HG03521 (cell line): ENCODE results near the gene ATP4A.

ENCODE experiments used
- ATAC-seq: cut with Tn5 transposase; IDR thresholded peaks from one replicate; pipeline ENCODE4 v1.9.1; 2021; ENCODE audit warnings: mild to moderate bottlenecking, moderate library complexity; ENCODE audit not compliant: unreplicated experiment

Gene ATP4A

GRCh38 chr19:35528218-35529038 lies 35.0 kb downstream of the ATP4A start, which contains the start of gene SBSN:
Gene SBSN, minus strand, starts transcription at chr19:35528311. Its CDS starts 30 bp downstream, at chr19:35528281.
- no peak for ATAC-seq

GRCh38 chr19:35525873-35526272 lies 37.6 kb downstream of the ATP4A start:
- no peak for ATAC-seq

GRCh38 chr19:35524181-35524837 lies 39.1 kb downstream of the ATP4A start:
- no peak for ATAC-seq

- no peak for ATAC-seq
Observed at GRCh38 chr19:35522745-35523327, 40.6 kb downstream of the ATP4A start.

- no peak for ATAC-seq
Observed at GRCh38 chr19:35521124-35521743, 42.2 kb downstream of the ATP4A start.

- no peak for ATAC-seq
Observed at GRCh38 chr19:35519291-35519690, 44.2 kb downstream of the ATP4A start.

GRCh38 chr19:35518313-35518712 lies 45.1 kb downstream of the ATP4A start:
- no peak for ATAC-seq

GRCh38 chr19:35517342-35517741 lies 46.1 kb downstream of the ATP4A start:
- no peak for ATAC-seq

GRCh38 chr19:35516310-35516709 lies 47.1 kb downstream of the ATP4A start:
- no peak for ATAC-seq

GRCh38 chr19:35514282-35514809 lies 49.1 kb downstream of the ATP4A start:
- ATAC-seq, result no peak

GRCh38 chr19:35513628-35514281 lies 49.7 kb downstream of the ATP4A start, which contains the start of gene DMKN:
Gene DMKN, minus strand, starts transcription at chr19:35513649. Its CDS starts 174 bp downstream, at chr19:35513475.
- no peak for ATAC-seq

- ATAC-seq, result no peak
Observed at GRCh38 chr19:35512831-35513627, 50.4 kb downstream of the ATP4A start.

- no peak for ATAC-seq
Observed at GRCh38 chr19:35511337-35511736, 52.1 kb downstream of the ATP4A start.

- ATAC-seq, result no peak
Observed at GRCh38 chr19:35510626-35510964, 52.9 kb downstream of the ATP4A start.

- no peak for ATAC-seq
Observed at GRCh38 chr19:35509861-35510625, 53.4 kb downstream of the ATP4A start.

- ATAC-seq, result no peak
Observed at GRCh38 chr19:35509018-35509652, 54.3 kb downstream of the ATP4A start.

- no peak for ATAC-seq
Observed at GRCh38 chr19:35508129-35508528, 55.3 kb downstream of the ATP4A start.

- ATAC-seq, result no peak
Observed at GRCh38 chr19:35507561-35507960, 55.9 kb downstream of the ATP4A start.

- no peak for ATAC-seq
Observed at GRCh38 chr19:35506011-35506410, 57.4 kb downstream of the ATP4A start.
